ENCODE results near the gene DNAJB14.

GRCh38 chr4:99894998-99895397 is 51.4 kb downstream of the DNAJB14 start:
- TF ChIP-seq REST (IDR thresholded peaks at IDR 0.05; ENCODE audit: insufficient replicate concordance, low read depth) = no peak
- no peak for TF ChIP-seq CTCF (IDR thresholded peaks at IDR 0.05; ENCODE audit: insufficient read depth, low read length)
- no peak for TF ChIP-seq POLR2AphosphoS5 (IDR thresholded peaks at IDR 0.05; ENCODE audit: low read depth)
- TF ChIP-seq GABPA (IDR thresholded peaks at IDR 0.05; ENCODE audit: low read depth) = no peak
- no peak for TF ChIP-seq SPI1 (IDR thresholded peaks at IDR 0.05; ENCODE audit: borderline replicate concordance, low read depth)
